ENCODE measurements around the gene GP1BA. TPM values are rescaled to one million over a fixed set of nuclear protein-coding genes. Genes with fewer than 3 reads are reported as not detected.

GP1BA gene
- total and polyA plus RNA-seq, 10 of the 15 experiments (the other 5 are each of a cell fraction or from before 2014, with no cell fraction given): 0.04 to 0.67 (median 0.28) TPM; not detected in 1

GRCh38 chr17:4944554-4945175, 12.6 kb downstream of the GP1BA start (continued):
- TF ChIP-seq ZBTB11 (CRISPR knock-in tag; IDR thresholded peaks at IDR 0.05) (no peak), TCF12 (IDR thresholded peaks at IDR 0.05; ENCODE audit: low read depth, low read length) (no peak), SUPT20H (IDR thresholded peaks at IDR 0.05; ENCODE audit: borderline replicate concordance, control insufficient read depth, low read depth, low read length) (no peak), SIX5 (IDR thresholded peaks at IDR 0.05; ENCODE audit: low read depth, low read length, severe bottlenecking) (no peak), SMAD5 (IDR thresholded peaks at IDR 0.05; ENCODE audit: low read depth) (0 out of 2 replicates have a peak, but pooled peaks have one; percentile 31), KLF5 (IDR thresholded peaks at IDR 0.05; ENCODE audit: partially characterized antibody) (peak; percentile 40), ZBED1 (IDR thresholded peaks at IDR 0.05; ENCODE audit: borderline replicate concordance) (no peak), POLR2AphosphoS2 (IDR thresholded peaks at IDR 0.05; ENCODE audit: low read depth, low read length) (peak; percentile 23; the same call in 1 of the 2 replicates), FOXM1 (IDR thresholded peaks at IDR 0.05; ENCODE audit: low read depth, low read length) (no peak), ATF7 (IDR thresholded peaks at IDR 0.05; ENCODE audit: low read depth) (no peak), MTA2 (IDR thresholded peaks at IDR 0.05; ENCODE audit: low read depth) (no peak), MYC (IDR thresholded peaks at IDR 0.05; ENCODE audit: insufficient read depth, insufficient read length, insufficient replicate concordance, low read length, severe bottlenecking) (no peak), JUNB (IDR thresholded peaks at IDR 0.05) (no peak), DPF2 (IDR thresholded peaks at IDR 0.05) (no peak), HDAC2 (IDR thresholded peaks at IDR 0.05) (no peak), POLR2A (IDR thresholded peaks at IDR 0.05; ENCODE audit: low read depth, low read length) (peak; percentile 91), USF2 (IDR thresholded peaks at IDR 0.05; ENCODE audit: borderline replicate concordance, low read depth, low read length) (no peak), NR2F1 (conservative IDR thresholded peaks at IDR 0.05) (no peak; the same call in 1 of the 2 replicates), SMC3 (IDR thresholded peaks at IDR 0.05; ENCODE audit: borderline replicate concordance, low read length) (no peak), POLR2AphosphoS5 (IDR thresholded peaks at IDR 0.05; ENCODE audit: low read length) (peak; percentile 77), IKZF1 (conservative IDR thresholded peaks at IDR 0.05) (no peak), MLLT1 (IDR thresholded peaks at IDR 0.05) (no peak; the same call in 1 of the 2 replicates), MTA3 (IDR thresholded peaks at IDR 0.05; ENCODE audit: borderline replicate concordance, low read length) (no peak), MXI1 (IDR thresholded peaks at IDR 0.05; ENCODE audit: low read depth, low read length) (no peak), SIN3A (IDR thresholded peaks at IDR 0.05; ENCODE audit: low read depth, low read length) (no peak), USF1 (IDR thresholded peaks at IDR 0.05; ENCODE audit: borderline replicate concordance, extremely low read length, insufficient read depth, low read depth, low read length) (no peak)
